Colon (tissue), 2 donors: ENCODE measurements around the gene CCL18.
"Not testable (repeated sequence)": the region's sequence is repeated elsewhere in the genome, so short reads cannot be mapped to it uniquely, and the experiment has no call there.

ENCODE experiments used
- FAIRE-seq: peaks from 2 replicates; lab custom pipeline; 2012; peaks lifted over from hg19 to GRCh38; lab: Jason Lieb, UNC
- donor health status: control.
- donor health status: control.

Gene CCL18

GRCh38 chr17:36104246-36104645 lies 40.2 kb downstream of the CCL18 start:
- FAIRE-seq = not testable (repeated sequence)

GRCh38 chr17:36104701-36105181 lies 40.7 kb downstream of the CCL18 start:
- FAIRE-seq = no peak

GRCh38 chr17:36105781-36106492 lies 41.9 kb downstream of the CCL18 start:
- FAIRE-seq = no peak

GRCh38 chr17:36106493-36106835 lies 42.4 kb downstream of the CCL18 start:
- FAIRE-seq = no peak

GRCh38 chr17:36107660-36108059 lies 43.6 kb downstream of the CCL18 start:
- no peak for FAIRE-seq

- not testable (repeated sequence) for FAIRE-seq
Observed at GRCh38 chr17:36108265-36108664, 44.2 kb downstream of the CCL18 start.

- no peak for FAIRE-seq
Observed at GRCh38 chr17:36111068-36111490, 47.0 kb downstream of the CCL18 start.

GRCh38 chr17:36112572-36112971 lies 48.5 kb downstream of the CCL18 start:
- FAIRE-seq = no peak

GRCh38 chr17:36113131-36113530 lies 49.1 kb downstream of the CCL18 start:
- FAIRE-seq = not testable (repeated sequence)

- not testable (repeated sequence) for FAIRE-seq
Observed at GRCh38 chr17:36114971-36115648, 51.0 kb downstream of the CCL18 start.

- FAIRE-seq = not testable (repeated sequence)
Observed at GRCh38 chr17:36115649-36115977, 51.5 kb downstream of the CCL18 start.

- no peak for FAIRE-seq
Observed at GRCh38 chr17:36117505-36118382, 53.7 kb downstream of the CCL18 start.

- FAIRE-seq = no peak
Observed at GRCh38 chr17:36118477-36119353, 54.6 kb downstream of the CCL18 start.

GRCh38 chr17:36120221-36120620 lies 56.1 kb downstream of the CCL18 start:
- no peak for FAIRE-seq

- FAIRE-seq = not testable (repeated sequence)
Observed at GRCh38 chr17:36121099-36121498, 57.0 kb downstream of the CCL18 start.
